HepG2 (cell line): ENCODE data around the gene VDAC1. TPM values are rescaled to one million over a fixed set of nuclear protein-coding genes. Genes with fewer than 3 reads are reported as not detected.
A peak's percentile ranks its signal among the peaks of the same experiment; 100 is the strongest.

Experiments used
- AKAP8 ChIP-seq: sonication (generic); formaldehyde crosslinking; IDR thresholded peaks from 2 replicates; pipeline ENCODE4 v1.5.1; 2020; ENCODE audit warnings: mild to moderate bottlenecking, missing genetic modification reagents
- ATF1 ChIP-seq: IDR thresholded peaks from 2 replicates; pipeline ENCODE4 v1.6.1; 2016; ENCODE audit warnings: mild to moderate bottlenecking, control low read depth
- HMG20A ChIP-seq: IDR thresholded peaks from 2 replicates; pipeline ENCODE4 v1.6.1; 2016; ENCODE audit warnings: borderline replicate concordance
- HOXA3 ChIP-seq: sonication (generic); formaldehyde crosslinking; IDR thresholded peaks from 2 replicates; pipeline ENCODE4 v1.5.0; 2020; ENCODE audit warnings: missing genetic modification reagents
- MAFK ChIP-seq, 2 experiments: IDR thresholded peaks in 1 of 2; conservative IDR thresholded peaks in 1 of 2; 2 replicates each; pipeline ENCODE4 v1.6.1; 2011; ENCODE audit warnings: improper control_type of control experiment in 2 of 2, low read length in 2 of 2
- MIER2 ChIP-seq: IDR thresholded peaks from 2 replicates; pipeline ENCODE4 v1.6.1; 2016; ENCODE audit warnings: missing biosample characterization, missing genetic modification reagents
- NCOR1 ChIP-seq: fragments of 200-600 bp; sonication (generic); IDR thresholded peaks from 2 replicates; pipeline ENCODE4 v1.7.0; 2017; ENCODE audit warnings: antibody characterized with exemption, low read length, borderline replicate concordance
- NFIB ChIP-seq: sonication (generic); formaldehyde crosslinking; IDR thresholded peaks from 2 replicates; pipeline ENCODE4 v1.9.0; 2021; ENCODE audit warnings: missing genetic modification reagents, mild to moderate bottlenecking, borderline replicate concordance
- NFYB ChIP-seq: sonication (generic); formaldehyde crosslinking; IDR thresholded peaks from 2 replicates; pipeline ENCODE4 v1.4.0; 2020; ENCODE audit warnings: missing genetic modification reagents
- NRL ChIP-seq: sonication (generic); formaldehyde crosslinking; IDR thresholded peaks from 2 replicates; pipeline ENCODE4 v1.5.0; 2020; ENCODE audit warnings: missing genetic modification reagents, mild to moderate bottlenecking, moderate library complexity, borderline replicate concordance
- ONECUT2 ChIP-seq: sonication (generic); formaldehyde crosslinking; IDR thresholded peaks from 2 replicates; pipeline ENCODE4 v1.4.0; 2020; ENCODE audit warnings: missing genetic modification reagents
- PAF1 ChIP-seq: IDR thresholded peaks from 2 replicates; pipeline ENCODE4 v1.6.1; 2016; ENCODE audit warnings: missing genetic modification reagents, missing compliant biosample characterization
- RBM22 ChIP-seq: fragments of 200-400 bp; formaldehyde crosslinking; optimal IDR thresholded peaks from 2 replicates; pipeline ENCODE3; 2017; ENCODE audit warnings: mild to moderate bottlenecking, low read length, moderate library complexity
- RCOR2 ChIP-seq: IDR thresholded peaks from 2 replicates; pipeline ENCODE4 v1.6.1; 2016; ENCODE audit warnings: missing biosample characterization, missing genetic modification reagents
- RXRB ChIP-seq: IDR thresholded peaks from 2 replicates; pipeline ENCODE4 v1.6.1; 2016; ENCODE audit warnings: borderline replicate concordance, missing genetic modification reagents, missing compliant biosample characterization
- SNAPC5 ChIP-seq: sonication (generic); formaldehyde crosslinking; IDR thresholded peaks from 2 replicates; pipeline ENCODE4 v1.8.1; 2023; ENCODE audit warnings: mild to moderate bottlenecking, missing genetic modification reagents, borderline replicate concordance
- SRSF1 ChIP-seq: fragments of 200-400 bp; formaldehyde crosslinking; optimal IDR thresholded peaks from 2 replicates; pipeline ENCODE3; 2017; ENCODE audit warnings: mild to moderate bottlenecking, low read depth, low read length, moderate library complexity
- THAP8 ChIP-seq: sonication (generic); formaldehyde crosslinking; IDR thresholded peaks from 2 replicates; pipeline ENCODE4 v1.5.1; 2020; ENCODE audit warnings: missing genetic modification reagents, mild to moderate bottlenecking, borderline replicate concordance
- THRA ChIP-seq: sonication (generic); formaldehyde crosslinking; IDR thresholded peaks from 2 replicates; pipeline ENCODE4 v1.4.0; 2020; ENCODE audit warnings: missing genetic modification reagents, borderline replicate concordance
- TOPORS ChIP-seq: sonication (generic); formaldehyde crosslinking; IDR thresholded peaks from 2 replicates; pipeline ENCODE4 v1.8.0; 2023; ENCODE audit warnings: mild to moderate bottlenecking, missing genetic modification reagents
- XBP1 ChIP-seq: sonication (generic); formaldehyde crosslinking; IDR thresholded peaks from 2 replicates; pipeline ENCODE4 v1.5.0; 2020; ENCODE audit warnings: missing genetic modification reagents
- ZFAT ChIP-seq: sonication (generic); formaldehyde crosslinking; conservative IDR thresholded peaks from 2 replicates; pipeline ENCODE4 v1.8.1; 2023; ENCODE audit warnings: missing genetic modification reagents, inconsistent platforms
- ZFX ChIP-seq: sonication (generic); formaldehyde crosslinking; IDR thresholded peaks from 2 replicates; pipeline ENCODE4 v1.4.0; 2020; ENCODE audit warnings: mild to moderate bottlenecking, low read depth, missing genetic modification reagents, moderate library complexity
- ZNF276 ChIP-seq: sonication (generic); formaldehyde crosslinking; IDR thresholded peaks from 2 replicates; pipeline ENCODE4 v1.4.0; 2020; ENCODE audit warnings: mild to moderate bottlenecking, low read depth, missing genetic modification reagents
- ZNF335 ChIP-seq: sonication (generic); formaldehyde crosslinking; IDR thresholded peaks from 2 replicates; pipeline ENCODE4 v1.4.0; 2020; ENCODE audit warnings: missing genetic modification reagents
- ZNF557 ChIP-seq: sonication (generic); formaldehyde crosslinking; IDR thresholded peaks from 2 replicates; pipeline ENCODE4 v1.4.0; 2020; ENCODE audit warnings: missing genetic modification reagents
- ZNF839 ChIP-seq: sonication (generic); formaldehyde crosslinking; IDR thresholded peaks from 2 replicates; pipeline ENCODE4 v1.4.0; 2020; ENCODE audit warnings: missing genetic modification reagents, mild to moderate bottlenecking, borderline replicate concordance
- ZSCAN29 ChIP-seq: sonication (generic); formaldehyde crosslinking; conservative IDR thresholded peaks from 2 replicates; pipeline ENCODE4 v1.4.0; 2020; ENCODE audit warnings: mild to moderate bottlenecking, missing genetic modification reagents
- polyA plus RNA-seq, 8 experiments: library from polyadenylated mRNA; depleted of rRNA in 3 of 8; stranded (reverse) in 7 of 8; unstranded in 1 of 8; fragments of >200 nt; fragmentation: Illumina TruSeq in 4 of 8; extraction: Trizol in 4 of 8; gene quantifications; 2 replicates each; pipeline versions ENCODE4 v1.2.1 to v1.2.3, GENCODE V29; 2011 to 2016; ENCODE audit warnings: low read depth in 4 of 8, missing spikeins in 1 of 8, mixed read lengths in 1 of 8; ENCODE audit not compliant: insufficient read depth in 1 of 8
- total RNA-seq, 5 experiments: library from RNA; depleted of rRNA; stranded (reverse); fragments of >200 nt; fragmentation: Illumina TruSeq; extraction: Trizol; gene quantifications; 2 replicates each; pipeline ENCODE4 v1.2.3, GENCODE V29; 2016; ENCODE audit warnings: low read depth in 1 of 5

The VDAC1 gene
- total and polyA plus RNA-seq, 2 of the 13 experiments (the other 11 are each of a cell fraction or from before 2014, with no cell fraction given), result 112 to 380 TPM

- TF ChIP-seq THRA (CRISPR knock-in tag), result no peak
- no peak for TF ChIP-seq ZFAT (CRISPR knock-in tag)
- TF ChIP-seq HOXA3 (CRISPR knock-in tag), result peak; percentile 52; the same call in 1 of the 2 replicates
- no peak for TF ChIP-seq ATF1 (CRISPR knock-in tag)
- TF ChIP-seq NFYB (CRISPR knock-in tag), result no peak
- no peak for TF ChIP-seq ONECUT2
- TF ChIP-seq ZSCAN29, result no peak; the same call in 1 of the 2 replicates
- no peak for TF ChIP-seq XBP1 (CRISPR knock-in tag)
- 0 out of 2 replicates have a peak, but pooled peaks have one; percentile 47 for TF ChIP-seq ZNF557
- TF ChIP-seq PAF1, result no peak
- TF ChIP-seq ZFX (CRISPR knock-in tag), result peak; percentile 95
- TF ChIP-seq HMG20A (CRISPR knock-in tag), result peak; percentile 21; the same call in 1 of the 2 replicates
- no peak for TF ChIP-seq MIER2 (CRISPR knock-in tag)
- no peak for TF ChIP-seq NFIB (CRISPR knock-in tag)
- TF ChIP-seq AKAP8 (CRISPR knock-in tag), result no peak
- no peak for TF ChIP-seq MAFK (conservative IDR thresholded peaks at IDR 0.05 in 1 of 2, IDR thresholded peaks at IDR 0.05 in 1 of 2; ENCODE audit: low read length in 2 of 2)
- peak; percentile 59 for TF ChIP-seq RXRB (CRISPR knock-in tag)
- no peak for TF ChIP-seq RCOR2 (CRISPR knock-in tag)
- TF ChIP-seq RBM22, result no peak
- no peak for TF ChIP-seq NCOR1
- TF ChIP-seq TOPORS (CRISPR knock-in tag), result 0 out of 2 replicates have a peak, but pooled peaks have one; percentile 51
- TF ChIP-seq SRSF1, result peak; percentile 72
- TF ChIP-seq NRL (CRISPR knock-in tag), result peak; percentile 84
- TF ChIP-seq SNAPC5 (CRISPR knock-in tag), result 0 out of 2 replicates have a peak, but pooled peaks have one; percentile 50
- TF ChIP-seq ZNF335 (CRISPR knock-in tag), result no peak
- TF ChIP-seq ZNF839 (CRISPR knock-in tag), result peak; percentile 59; the same call in 1 of the 2 replicates
- peak; percentile 76; the same call in 1 of the 2 replicates for TF ChIP-seq THAP8 (CRISPR knock-in tag)
- TF ChIP-seq ZNF276 (CRISPR knock-in tag), result 0 out of 2 replicates have a peak, but pooled peaks have one; percentile 3
Measured at GRCh38 chr5:134004626-134005416, at the start of gene VDAC1 (continued).
